Kidney epithelial cell (primary cell): ENCODE results near the gene PRELID3B. TPM values are rescaled to one million over a fixed set of nuclear protein-coding genes. Genes with fewer than 3 reads are reported as not detected.
A peak's percentile ranks its signal among the peaks of the same experiment; 100 is the strongest.

Experiments
- DNase-seq: peaks from one replicate; pipeline ENCODE4 v3.0.0-alpha.2; 2010; ENCODE audit warnings: low read depth
- H3K27me3 ChIP-seq: 2 replicates; pipeline ENCODE4 v1.6.0; 2011; ENCODE audit warnings: low read length; ENCODE audit not compliant: control insufficient read depth, insufficient read depth
- H3K36me3 ChIP-seq: 2 replicates; pipeline ENCODE4 v1.5.1; 2011; ENCODE audit warnings: low read length; ENCODE audit not compliant: control insufficient read depth, insufficient read depth
- H3K4me3 ChIP-seq: 2 replicates; pipeline ENCODE4 v1.5.1; 2011; ENCODE audit warnings: low read depth, mild to moderate bottlenecking, control low read depth, low read length
- CTCF ChIP-seq: IDR thresholded peaks from 2 replicates; pipeline ENCODE4 v1.5.1; 2011; ENCODE audit warnings: mild to moderate bottlenecking, moderate library complexity, low read length, control low read depth, inconsistent platforms; ENCODE audit not compliant: insufficient read depth, poor library complexity, severe bottlenecking
- total RNA-seq: library from RNA; depleted of rRNA; stranded (reverse); fragments of >200 nt; gene quantifications from 2 replicates; pipeline ENCODE4 v1.2.3, GENCODE V29; 2015

The PRELID3B gene
- total RNA-seq, 1 donor from 2014 or later: 61.5 TPM

- H3K27me3 ChIP-seq: no peaks in the 10 kb centered on the region
- TF ChIP-seq CTCF: no peak
- no peak overlapping the region for H3K4me3 ChIP-seq
- DNase-seq: no peak
- no peaks in the 10 kb centered on the region for H3K36me3 ChIP-seq
Measured at GRCh38 chr20:59063358-59064213, 21.0 kb upstream of the PRELID3B start.

- DNase-seq: no peak
- no peaks in the 10 kb centered on the region for H3K27me3 ChIP-seq
- no peak for TF ChIP-seq CTCF
- no peaks in the 10 kb centered on the region for H3K36me3 ChIP-seq
- no peak overlapping the region for H3K4me3 ChIP-seq
Measured at GRCh38 chr20:59062081-59062480, 19.5 kb upstream of the PRELID3B start.

GRCh38 chr20:59055302-59055701 lies 12.7 kb upstream of the PRELID3B start:
- Histone ChIP-seq H3K27me3 (peaks cover 5% of the 10 kb centered on the region), H3K4me3 (no peak overlapping the region), H3K36me3 (no peaks in the 10 kb centered on the region)
- peak; percentile 23 for TF ChIP-seq CTCF
- DNase-seq: no peak

GRCh38 chr20:59051666-59052185 lies 9.1 kb upstream of the PRELID3B start:
- no peak for DNase-seq
- Histone ChIP-seq H3K4me3 (no peak overlapping the region), H3K27me3 (peaks cover 9% of the 10 kb centered on the region), H3K36me3 (no peaks in the 10 kb centered on the region)
- no peak for TF ChIP-seq CTCF

GRCh38 chr20:59050437-59050836 lies 7.9 kb upstream of the PRELID3B start:
- TF ChIP-seq CTCF: no peak
- DNase-seq: no peak

More at GRCh38 chr20:59050437-59050836, 7.9 kb upstream of the PRELID3B start:
- no peak overlapping the region for H3K4me3 ChIP-seq
- H3K36me3 ChIP-seq: no peaks in the 10 kb centered on the region
- H3K27me3 ChIP-seq: peaks cover 9% of the 10 kb centered on the region
